Ovary (tissue), 3 donors: Measurements from ENCODE around the gene MATN3.

ENCODE experiments used
- EP300 ChIP-seq: sonication (generic); formaldehyde crosslinking; IDR thresholded peaks from one replicate; pipeline ENCODE4 v1.6.1; 2017; ENCODE audit warnings: antibody characterized with exemption
- POLR2A ChIP-seq: fragments of 450-650 bp; IDR thresholded peaks from one replicate; pipeline ENCODE4 v1.6.1; 2017; ENCODE audit warnings: antibody characterized with exemption, mild to moderate bottlenecking, moderate library complexity
- TF ChIP-seq, protein P1 (sequence below), 3 donors: fragments of 450-650 bp in 2 of 3; fragments of 200-600 bp in 1 of 3; IDR thresholded peaks; one replicate each; pipeline versions ENCODE4 v1.5.1 to v1.8.0; 2016 to 2022; ENCODE audit warnings: antibody characterized with exemption in 3 of 3, mild to moderate bottlenecking in 1 of 3
- donor health status: DM: no; HTN: no; CAD: no.

DNA sequence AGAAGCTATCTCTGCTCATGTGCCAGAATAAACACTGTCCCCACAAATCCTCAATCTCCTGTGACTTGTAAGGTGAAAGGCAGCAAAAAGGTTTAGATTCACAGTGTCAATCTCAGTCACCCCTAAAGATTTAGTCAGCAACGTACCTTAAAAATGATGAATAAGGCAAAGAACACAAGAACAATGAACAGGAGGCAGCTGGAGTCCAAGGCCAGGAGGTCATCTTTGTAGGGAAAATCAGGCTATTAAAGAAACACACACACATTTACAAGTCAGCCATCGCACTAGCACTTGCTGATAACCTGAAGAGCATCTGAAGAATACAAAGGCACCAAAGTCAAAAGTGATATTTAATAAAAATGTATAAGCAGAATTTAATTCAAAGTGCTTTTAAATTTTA, 22.4 kb upstream of the MATN3 start:
- TF ChIP-seq, protein P1, sequence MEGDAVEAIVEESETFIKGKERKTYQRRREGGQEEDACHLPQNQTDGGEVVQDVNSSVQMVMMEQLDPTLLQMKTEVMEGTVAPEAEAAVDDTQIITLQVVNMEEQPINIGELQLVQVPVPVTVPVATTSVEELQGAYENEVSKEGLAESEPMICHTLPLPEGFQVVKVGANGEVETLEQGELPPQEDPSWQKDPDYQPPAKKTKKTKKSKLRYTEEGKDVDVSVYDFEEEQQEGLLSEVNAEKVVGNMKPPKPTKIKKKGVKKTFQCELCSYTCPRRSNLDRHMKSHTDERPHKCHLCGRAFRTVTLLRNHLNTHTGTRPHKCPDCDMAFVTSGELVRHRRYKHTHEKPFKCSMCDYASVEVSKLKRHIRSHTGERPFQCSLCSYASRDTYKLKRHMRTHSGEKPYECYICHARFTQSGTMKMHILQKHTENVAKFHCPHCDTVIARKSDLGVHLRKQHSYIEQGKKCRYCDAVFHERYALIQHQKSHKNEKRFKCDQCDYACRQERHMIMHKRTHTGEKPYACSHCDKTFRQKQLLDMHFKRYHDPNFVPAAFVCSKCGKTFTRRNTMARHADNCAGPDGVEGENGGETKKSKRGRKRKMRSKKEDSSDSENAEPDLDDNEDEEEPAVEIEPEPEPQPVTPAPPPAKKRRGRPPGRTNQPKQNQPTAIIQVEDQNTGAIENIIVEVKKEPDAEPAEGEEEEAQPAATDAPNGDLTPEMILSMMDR (IDR thresholded peaks at IDR 0.05): no peak
- TF ChIP-seq POLR2A (no peak), EP300 (no peak)
